ENCODE data around the gene SLAMF7.
"Not testable (repeated sequence)": the region's sequence is repeated elsewhere in the genome, so short reads cannot be mapped to it uniquely, and the experiment has no call there.

Gene SLAMF7

GRCh38 chr1:160778976-160779375 lies 39.9 kb downstream of the SLAMF7 start:
- no peak for DNase-seq

GRCh38 chr1:160779626-160780397 lies 40.8 kb downstream of the SLAMF7 start:
- DNase-seq = no peak

GRCh38 chr1:160780398-160780755 lies 41.3 kb downstream of the SLAMF7 start:
- DNase-seq = no peak

- no peak for DNase-seq
Measured at GRCh38 chr1:160781186-160781766, 42.2 kb downstream of the SLAMF7 start.

- DNase-seq = no peak
Measured at GRCh38 chr1:160781914-160782689, 43.1 kb downstream of the SLAMF7 start.

- DNase-seq = not testable (repeated sequence)
Measured at GRCh38 chr1:160782988-160783765, 44.1 kb downstream of the SLAMF7 start.

- no peak for DNase-seq
Measured at GRCh38 chr1:160789051-160789701, 50.1 kb downstream of the SLAMF7 start.

- no peak for DNase-seq
Measured at GRCh38 chr1:160789702-160790611, 50.9 kb downstream of the SLAMF7 start.

GRCh38 chr1:160794376-160794775 lies 55.3 kb downstream of the SLAMF7 start:
- no peak for DNase-seq

- DNase-seq = no peak
Measured at GRCh38 chr1:160795951-160796383, 56.9 kb downstream of the SLAMF7 start, which contains the start of gene LY9. LY9 (plus strand) TSS chr1:160796174; CDS start chr1:160796188, 14 bp downstream.

GRCh38 chr1:160797271-160797709 lies 58.2 kb downstream of the SLAMF7 start:
- DNase-seq = no peak

GRCh38 chr1:160797861-160798273 lies 58.8 kb downstream of the SLAMF7 start:
- DNase-seq = no peak

- no peak for DNase-seq
Measured at GRCh38 chr1:160798439-160798838, 59.4 kb downstream of the SLAMF7 start.

- DNase-seq = no peak
Measured at GRCh38 chr1:160799641-160800040, 60.6 kb downstream of the SLAMF7 start.

- DNase-seq = no peak
Measured at GRCh38 chr1:160800142-160800541, 61.1 kb downstream of the SLAMF7 start.

- no peak for DNase-seq
Measured at GRCh38 chr1:160800645-160801408, 61.8 kb downstream of the SLAMF7 start.

GRCh38 chr1:160801836-160802580 lies 63.0 kb downstream of the SLAMF7 start:
- DNase-seq = no peak

All from NCI-H524 treated with DMSO at 0.1 percent for 48 hours (cell line).